ENCODE results near the gene ASS1. TPM values are rescaled to one million over a fixed set of nuclear protein-coding genes. Genes with fewer than 3 reads are reported as not detected.

ASS1 gene
- total RNA-seq, 1 experiment from 2014 or later, result 299 TPM

- H3K4me3 Mint-ChIP-seq (ENCODE audit: unreplicated experiment), result no peak overlapping the region
- intact Hi-C loops (cut with micrococcal nuclease), result loop anchor here (1.0 kb wide), 1 partner anchor 221 kb away; no protein-coding TSS in a partner anchor
- ChIA-PET CTCF (interaction anchor here (0.6 to 10.9 kb wide), 11 partner anchors 9 to 624 kb away, joined by 3 to 80 read pairs (median 3); no protein-coding TSS in a partner anchor), POLR2A (interaction anchor here (0.6 to 1.5 kb wide), 3 partner anchors 9 to 232 kb away, joined by 3 to 4 read pairs (median 4); partner anchors contain the start of gene EXOSC2)
- BruUV-seq (replicated peaks), result no TSS peak
- H3K9me3 Mint-ChIP-seq (ENCODE audit: unreplicated experiment), result no peaks in the 10 kb centered on the region
- no peaks in the 10 kb centered on the region for H3K4me1 Mint-ChIP-seq (ENCODE audit: insufficient read depth, unreplicated experiment)
- no peak overlapping the region for H3K27ac Mint-ChIP-seq (ENCODE audit: low read depth, unreplicated experiment)
- no peaks in the 10 kb centered on the region for H3K27me3 Mint-ChIP-seq (ENCODE audit: insufficient read depth, unreplicated experiment)
- DNase-seq (ENCODE audit: unreplicated experiment), result peak; percentile 57
- TF ChIP-seq CTCF (IDR thresholded peaks at IDR 0.05; ENCODE audit: unreplicated experiment), result peak; percentile 88
- H3K36me3 Mint-ChIP-seq (ENCODE audit: insufficient read depth, unreplicated experiment), result peaks cover 41% of the 10 kb centered on the region
Measured at GRCh38 chr9:130461218-130461630, 16.5 kb downstream of the ASS1 start.

GRCh38 chr9:130461731-130462130, 17.0 kb downstream of the ASS1 start:
- peaks cover 46% of the 10 kb centered on the region for H3K36me3 Mint-ChIP-seq (ENCODE audit: insufficient read depth, unreplicated experiment)
- no peaks in the 10 kb centered on the region for H3K4me1 Mint-ChIP-seq (ENCODE audit: insufficient read depth, unreplicated experiment)
- no peak overlapping the region for H3K27ac Mint-ChIP-seq (ENCODE audit: low read depth, unreplicated experiment)
- intact Hi-C loops (cut with micrococcal nuclease), result loop anchor here (1.0 kb wide), 1 partner anchor 221 kb away; no protein-coding TSS in a partner anchor
- H3K27me3 Mint-ChIP-seq (ENCODE audit: insufficient read depth, unreplicated experiment), result no peaks in the 10 kb centered on the region
- ChIA-PET CTCF (interaction anchor here (0.9 to 10.9 kb wide), 4 partner anchors 8 to 222 kb away, joined by 3 to 80 read pairs (median 9); no protein-coding TSS in a partner anchor), POLR2A (interaction anchor here (1.2 kb wide), 1 partner anchor 232 kb away, joined by 4 read pairs; the partner anchor contains the start of gene EXOSC2)
- H3K9me3 Mint-ChIP-seq (ENCODE audit: unreplicated experiment), result no peaks in the 10 kb centered on the region
- TF ChIP-seq CTCF (IDR thresholded peaks at IDR 0.05; ENCODE audit: unreplicated experiment), result no peak
- no TSS peak for BruUV-seq (replicated peaks)
- DNase-seq (ENCODE audit: unreplicated experiment), result no peak
- H3K4me3 Mint-ChIP-seq (ENCODE audit: unreplicated experiment), result no peak overlapping the region

- BruUV-seq (replicated peaks), result no TSS peak
Measured at GRCh38 chr9:130462685-130463540, 18.2 kb downstream of the ASS1 start.

More at GRCh38 chr9:130462685-130463540, 18.2 kb downstream of the ASS1 start:
- Mint-ChIP-seq H3K36me3 (ENCODE audit: insufficient read depth, unreplicated experiment) (peaks cover 41% of the 10 kb centered on the region), H3K4me3 (ENCODE audit: unreplicated experiment) (no peak overlapping the region), H3K4me1 (ENCODE audit: insufficient read depth, unreplicated experiment) (no peaks in the 10 kb centered on the region), H3K27ac (ENCODE audit: low read depth, unreplicated experiment) (no peak overlapping the region), H3K27me3 (ENCODE audit: insufficient read depth, unreplicated experiment) (no peaks in the 10 kb centered on the region), H3K9me3 (ENCODE audit: unreplicated experiment) (no peaks in the 10 kb centered on the region)
- no peak for TF ChIP-seq CTCF (IDR thresholded peaks at IDR 0.05; ENCODE audit: unreplicated experiment)
- no peak for DNase-seq (ENCODE audit: unreplicated experiment)
- ChIA-PET CTCF (interaction anchor here (0.7 to 10.9 kb wide), 4 partner anchors 10 to 1318 kb away, joined by 3 to 80 read pairs (median 6); no protein-coding TSS in a partner anchor), POLR2A (interaction anchor here (1.0 kb wide), 1 partner anchor 220 kb away, joined by 4 read pairs; no protein-coding TSS in a partner anchor)
- intact Hi-C loops (cut with micrococcal nuclease), result no loop called here

Measured in MCF 10A (cell line).